ENCODE results near the gene CCDC47. TPM values are rescaled to one million over a fixed set of nuclear protein-coding genes. Genes with fewer than 3 reads are reported as not detected.
A peak's percentile ranks its signal among the peaks of the same experiment; 100 is the strongest.

The CCDC47 gene
- total and polyA plus RNA-seq, 8 donors = 81.6 to 111 (median 89.4) TPM

GRCh38 chr17:63758428-63758827 is 15.0 kb downstream of the CCDC47 start:
- peaks cover 6 to 37% of the 10 kb centered on the region in 2 donors for H3K4me1 ChIP-seq
- intact Hi-C loops (cut with DNase I) = no loop called here
- no peak overlapping the region for H3K27ac ChIP-seq
- H3K4me3 ChIP-seq = no peak overlapping the region
- H3K27me3 ChIP-seq = no peaks in the 10 kb centered on the region
- H3K36me3 ChIP-seq = peaks cover 0 to 88% of the 10 kb centered on the region in 2 donors
- no peak for TF ChIP-seq CTCF (IDR thresholded peaks at IDR 0.05)
- ATAC-seq = no peak
- DNase-seq = no peak
- no peaks in the 10 kb centered on the region for H3K9me3 ChIP-seq

GRCh38 chr17:63754046-63754445 is 19.4 kb downstream of the CCDC47 start:
- no peak overlapping the region for H3K4me3 ChIP-seq
- H3K4me1 ChIP-seq = peaks cover 0 to 37% of the 10 kb centered on the region in 2 donors
- intact Hi-C loops (cut with DNase I) = no loop called here
- no peak for ATAC-seq
- H3K36me3 ChIP-seq = peaks cover 0 to 93% of the 10 kb centered on the region in 2 donors
- no peaks in the 10 kb centered on the region for H3K27me3 ChIP-seq
- H3K27ac ChIP-seq = peak overlapping the region in 1 of 2 donors; percentile 64
- TF ChIP-seq CTCF (IDR thresholded peaks at IDR 0.05) = no peak
- H3K9me3 ChIP-seq = no peaks in the 10 kb centered on the region
- DNase-seq = no peak

- intact Hi-C loops (cut with DNase I) = no loop called here
- H3K27ac ChIP-seq = peak overlapping the region in 1 of 2 donors; percentile 64
- DNase-seq = no peak
- no peaks in the 10 kb centered on the region for H3K9me3 ChIP-seq
- H3K4me1 ChIP-seq = peaks cover 0 to 37% of the 10 kb centered on the region in 2 donors
- peaks cover 0 to 93% of the 10 kb centered on the region in 2 donors for H3K36me3 ChIP-seq
- H3K4me3 ChIP-seq = no peak overlapping the region
- no peak for TF ChIP-seq CTCF (IDR thresholded peaks at IDR 0.05)
- H3K27me3 ChIP-seq = no peaks in the 10 kb centered on the region
- ATAC-seq = no peak
These were observed 20.2 kb downstream of the CCDC47 start for GRCh38 chr17:63753215-63753614.

- Histone ChIP-seq H3K9me3 (no peaks in the 10 kb centered on the region), H3K27me3 (no peaks in the 10 kb centered on the region), H3K4me3 (no peak overlapping the region), H3K4me1 (peaks cover 0 to 36% of the 10 kb centered on the region in 2 donors), H3K27ac (peak overlapping the region in 1 of 2 donors; percentile 45), H3K36me3 (peaks cover 0 to 94% of the 10 kb centered on the region in 2 donors)
- TF ChIP-seq CTCF (IDR thresholded peaks at IDR 0.05) = no peak
- no peak for ATAC-seq
- intact Hi-C loops (cut with DNase I) = no loop called here
- DNase-seq = no peak
These were observed 20.7 kb downstream of the CCDC47 start for GRCh38 chr17:63752707-63753106.

GRCh38 chr17:63751806-63752205 is 21.6 kb downstream of the CCDC47 start:
- Histone ChIP-seq H3K27ac (peak overlapping the region in 1 of 2 donors; percentile 45), H3K9me3 (no peaks in the 10 kb centered on the region), H3K36me3 (peaks cover 0 to 97% of the 10 kb centered on the region in 2 donors), H3K4me3 (no peak overlapping the region), H3K4me1 (peaks cover 0 to 29% of the 10 kb centered on the region in 2 donors), H3K27me3 (no peaks in the 10 kb centered on the region)
- DNase-seq (no peak), ATAC-seq (peak; percentile 41)
- intact Hi-C loops (cut with DNase I) = no loop called here
- no peak for TF ChIP-seq CTCF (IDR thresholded peaks at IDR 0.05)

Measured in left lung (tissue), 10 donors.